Heart left ventricle (tissue), 16 donors: Measurements from ENCODE around the gene MRTFA. TPM values are rescaled to one million over a fixed set of nuclear protein-coding genes. Genes with fewer than 3 reads are reported as not detected.
"Not testable (repeated sequence)": the region's sequence is repeated elsewhere in the genome, so short reads cannot be mapped to it uniquely, and the experiment has no call there.

Experiments
- ATAC-seq, 4 donors: fragments of 200-7000 bp; cut with Tn5 transposase; one replicate each; pipeline ENCODE4 v1.9.1; 2020 to 2022; ENCODE audit warnings: moderate library complexity in 4 of 4, mild to moderate bottlenecking in 3 of 4, moderate number of reproducible peaks in 1 of 4
- DNase-seq, 5 donors: peaks; one replicate each; pipeline ENCODE4 v3.0.0-alpha.2; 2020
- H3K27ac ChIP-seq, 12 donors: fragments of 200-600 bp; sonication (generic) in 4 of 12; one replicate each; pipeline versions ENCODE4 v1.5.0 to v1.8.0; 2016 to 2022; ENCODE audit warnings: mild to moderate bottlenecking in 2 of 12
- H3K27me3 ChIP-seq, 9 donors: fragments of 200-600 bp; sonication (generic) in 2 of 9; one replicate each; pipeline versions ENCODE4 v1.5.1 to v1.8.0; 2016 to 2022; ENCODE audit warnings: mild to moderate bottlenecking in 3 of 9
- H3K36me3 ChIP-seq, 9 donors: fragments of 200-600 bp; sonication (generic) in 2 of 9; one replicate each; pipeline versions ENCODE4 v1.5.0 to v1.8.0; 2018 to 2022; ENCODE audit warnings: mild to moderate bottlenecking in 2 of 9
- H3K4me1 ChIP-seq, 12 donors: fragments of 200-600 bp; sonication (generic) in 4 of 12; one replicate each; pipeline versions ENCODE4 v1.5.0 to v1.8.0; 2016 to 2022; ENCODE audit warnings: mild to moderate bottlenecking in 3 of 12
- H3K4me3 ChIP-seq, 12 donors: fragments of 200-600 bp; sonication (generic) in 4 of 12; one replicate each; pipeline versions ENCODE4 v1.5.0 to v1.8.0; 2017 to 2022; ENCODE audit warnings: mild to moderate bottlenecking in 9 of 12, moderate library complexity in 4 of 12
- H3K9me3 ChIP-seq, 12 donors: fragments of 200-600 bp; sonication (generic) in 4 of 12; one replicate each; pipeline versions ENCODE4 v1.5.0 to v1.8.0; 2016 to 2022; ENCODE audit warnings: mild to moderate bottlenecking in 1 of 12
- CTCF ChIP-seq, 12 donors: fragments of 200-600 bp; sonication (generic) in 4 of 12; IDR thresholded peaks; one replicate each; pipeline versions ENCODE4 v1.5.0 to v1.8.0; 2018 to 2022; ENCODE audit warnings: antibody characterized with exemption in 12 of 12, mild to moderate bottlenecking in 5 of 12
- POLR2A ChIP-seq, 2 donors: fragments of 450-650 bp; IDR thresholded peaks; one replicate each; pipeline ENCODE4 v1.6.1; 2017; ENCODE audit warnings: antibody characterized with exemption in 2 of 2, mild to moderate bottlenecking in 2 of 2, moderate library complexity in 2 of 2
- WGBS, 4 donors: extraction: QIAGEN DNeasy Blood & Tissue Kit in 2 of 4; methylation state at CpG; one replicate each; pipeline versions ENCODE4 v1.1.5 to v1.1.7; 2013 to 2018; 5-methylcytosine and 5-hydroxymethylcytosine counted together
- intact Hi-C, 10 donors: fragments of 100-400 bp; cut with DNase I; formaldehyde crosslinking; loops; one replicate each; pipeline versions ENCODE4 v1.11.1 to v1.14.2; 2022
- polyA plus RNA-seq, 2 donors: library from polyadenylated mRNA; stranded (reverse); fragments of 200-250 nt; gene quantifications; one replicate each; pipeline ENCODE4 v1.2.3, GENCODE V29; 2013
- total RNA-seq, 9 donors: library from RNA; depleted of rRNA in 2 of 9; stranded (reverse); fragments of >200 nt in 2 of 9; fragmentation: NEBNext Ultra II Directional in 3 of 9; extraction: Animal tissue kit (Norgen Biotek cat#: 25700) in 3 of 9; gene quantifications; one replicate each; pipeline versions ENCODE4 v1.1.0 to v1.2.4, GENCODE V29; 2016 to 2023
- donor health status: ischemic (EF 13 %, LVEDD 7.1; RV severe dilation, severe dysfunction).
- donor health status: healthy with polysubstance abuse.
- donor health status: DM: no; HTN: yes; CAD: no.
- donor health status: DM: no; HTN: no; CAD: no.
- donor health status: ischemic (EF 25% LVEDD 6.9; RV normal size, moderate dysfunction).
- donor health status: ischemic (EF 25% LVEDD 5.7; RV mildly dilated, moderate dysfunction).
- donor health status: healthy.
- donor health status: DM: yes; HTN: yes; CAD: no.
- donor health status: ischemic (EF 35%, LVEDD 5.7; RV mildly dilated, moderate dysfunction).
- donor health status: nonischemic (EF 11% LVEDD 7.7; RV severe dilation, severe dysfunction).
- donor health status: DM: yes; HTN: yes; CAD: no.
- donor health status: PGD.
- donor health status: ischemic (EF 29% LVEDD 5.4; RV normal size, mild dysfunction).
- donor health status: nonischemic (EF 23%, LVEDD 6.1; RV moderate dilation, normal function).

Gene MRTFA
- total and polyA plus RNA-seq, 11 donors = 14.0 to 52.6 (median 26.9) TPM

DNA sequence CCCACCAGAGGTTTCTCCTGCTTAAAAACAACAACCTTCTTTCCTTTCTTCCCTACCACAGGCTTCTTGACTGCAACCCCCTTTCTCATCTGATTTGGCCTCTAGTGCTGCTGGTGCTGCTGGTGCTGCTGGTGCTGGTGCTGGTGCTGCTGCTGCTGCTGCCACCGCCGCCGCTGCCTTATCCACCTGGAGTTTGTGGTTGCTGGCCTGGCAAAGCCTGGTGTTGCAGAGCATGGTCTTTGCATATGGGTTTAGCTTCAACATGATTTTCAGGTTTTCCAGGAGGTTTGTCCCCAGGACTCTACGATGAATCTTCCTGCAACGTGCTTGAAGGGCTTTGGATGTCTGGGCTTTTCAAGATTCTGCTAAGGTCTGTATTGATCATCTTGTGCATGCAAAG, 49.7 kb downstream of the MRTFA start:
- DNase-seq (no peak), ATAC-seq (no peak)
- Histone ChIP-seq H3K27me3 (no peaks in the 10 kb centered on the region), H3K4me3 (no peak overlapping the region), H3K4me1 (peaks cover 0 to 11% (median 0%) of the 10 kb centered on the region in 12 donors), H3K27ac (no peak overlapping the region), H3K36me3 (peaks cover 0 to 9% (median 2%) of the 10 kb centered on the region in 9 donors), H3K9me3 (peaks cover 0 to 3% (median 0%) of the 10 kb centered on the region in 12 donors)
- WGBS, 4 donors = 95 to 98% (median 97%) methylated on average over 5 of the region's 5 CpGs
- intact Hi-C loops = no loop called here
- no peak for TF ChIP-seq POLR2A (IDR thresholded peaks at IDR 0.05)

DNA sequence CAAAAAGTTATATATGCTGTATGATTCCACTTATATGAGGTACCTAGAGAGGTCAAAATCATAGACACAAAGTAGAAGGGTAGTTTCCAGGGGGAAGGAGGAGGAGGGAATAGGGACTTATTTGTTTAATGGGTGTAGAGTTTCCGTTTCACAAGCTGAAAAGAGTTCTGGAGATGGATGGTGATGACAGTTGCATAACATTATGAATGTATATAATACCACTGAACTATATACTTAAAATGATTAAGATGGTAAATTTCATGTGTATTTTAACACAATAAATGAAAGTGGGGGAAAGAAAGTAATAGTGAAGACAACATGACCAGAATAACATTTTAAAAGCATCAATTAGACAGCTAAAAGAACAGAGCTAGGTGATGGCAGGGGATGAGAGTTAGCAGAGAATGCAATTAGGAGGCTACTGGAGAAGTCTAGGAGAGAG, 51.2 kb downstream of the MRTFA start:
- Histone ChIP-seq H3K4me3 (no peak overlapping the region), H3K9me3 (peaks cover 0 to 3% (median 0%) of the 10 kb centered on the region in 12 donors), H3K4me1 (peaks cover 0 to 11% (median 0%) of the 10 kb centered on the region in 12 donors), H3K27me3 (no peaks in the 10 kb centered on the region), H3K27ac (no peak overlapping the region), H3K36me3 (peaks cover 0 to 9% (median 0%) of the 10 kb centered on the region in 9 donors)
- no peak for TF ChIP-seq CTCF (IDR thresholded peaks at IDR 0.05)
- no peak for TF ChIP-seq POLR2A (IDR thresholded peaks at IDR 0.05)
- WGBS, 4 donors = 68 to 75% (median 72%) methylated on average over 1 of the region's 1 CpG
- DNase-seq (no peak), ATAC-seq (no peak)
- intact Hi-C loops = no loop called here

GRCh38 chr22:40584766-40585165, 51.8 kb downstream of the MRTFA start:
- H3K4me1 ChIP-seq = peaks cover 0 to 11% (median 0%) of the 10 kb centered on the region in 12 donors
- H3K36me3 ChIP-seq, intact Hi-C loops, H3K4me3 ChIP-seq, ATAC-seq, DNase-seq, H3K9me3 ChIP-seq, H3K27me3 ChIP-seq, H3K27ac ChIP-seq: not testable (repeated sequence)
- 91 to 95% (median 93%) methylated on average over 9 of the region's 9 CpGs for WGBS, 4 donors

DNA sequence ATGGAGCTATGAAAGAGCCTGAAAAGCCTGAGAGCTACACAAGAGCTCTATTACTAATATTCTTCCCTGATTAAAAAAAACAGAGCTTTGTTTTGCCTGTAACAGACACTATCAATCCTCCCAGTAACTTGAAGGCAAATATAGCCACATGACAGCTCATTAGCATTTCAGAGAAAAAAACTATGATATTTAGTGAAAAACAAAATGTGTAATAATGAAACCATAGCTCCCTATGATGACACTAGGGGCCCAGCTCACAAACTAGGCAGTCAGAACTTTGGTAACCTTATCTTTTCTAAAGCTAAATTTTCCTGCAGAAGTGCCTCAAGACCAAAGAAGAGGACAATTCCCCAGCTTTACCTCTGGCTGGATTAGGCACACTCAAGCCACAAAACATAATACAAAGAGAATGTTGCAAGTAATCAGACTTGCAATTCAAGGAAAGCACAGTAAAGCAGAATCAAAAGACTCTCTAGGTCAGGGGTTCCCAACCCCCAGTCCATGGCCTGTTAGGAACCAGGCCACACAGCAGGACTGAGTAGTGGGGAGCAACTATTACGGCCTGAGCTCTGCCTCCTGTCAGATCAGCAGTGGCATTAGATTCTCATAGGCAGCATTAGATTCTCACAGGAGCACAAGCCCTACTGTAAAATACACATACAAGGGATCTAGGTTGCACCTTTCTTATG, 53.3 kb downstream of the MRTFA start:
- Histone ChIP-seq H3K4me3 (no peak overlapping the region), H3K27ac (no peak overlapping the region), H3K9me3 (peaks cover 0 to 3% (median 0%) of the 10 kb centered on the region in 12 donors), H3K27me3 (no peaks in the 10 kb centered on the region), H3K4me1 (peaks cover 0 to 11% (median 0%) of the 10 kb centered on the region in 12 donors), H3K36me3 (peaks cover 0 to 9% (median 0%) of the 10 kb centered on the region in 9 donors)
- DNase-seq (no peak), ATAC-seq (no peak)
- 94 to 100% (median 99%) methylated on average over 1 of the region's 1 CpG for WGBS, 4 donors
- TF ChIP-seq CTCF (IDR thresholded peaks at IDR 0.05) = no peak
- TF ChIP-seq POLR2A (IDR thresholded peaks at IDR 0.05) = no peak
- intact Hi-C loops = no loop called here

DNA sequence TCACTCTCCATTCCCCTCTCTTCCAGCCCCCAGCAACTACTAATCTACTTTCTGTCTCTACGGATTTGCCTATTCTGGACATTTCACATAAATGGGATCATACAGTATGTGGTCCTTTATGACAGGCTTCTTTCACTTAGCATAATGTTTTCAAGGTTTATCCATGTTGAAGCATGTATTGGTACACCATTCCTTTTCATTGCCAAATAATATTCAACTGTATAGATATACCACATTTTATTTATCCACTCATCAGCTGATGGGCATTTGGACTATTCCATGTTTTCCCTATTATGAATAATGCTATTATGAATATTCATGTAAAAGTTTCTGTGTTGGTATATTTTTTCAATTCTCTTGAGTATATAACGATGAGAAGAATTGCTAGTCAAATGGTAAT, 54.5 kb downstream of the MRTFA start:
- Histone ChIP-seq H3K9me3 (peaks cover 0 to 3% (median 0%) of the 10 kb centered on the region in 12 donors), H3K36me3 (peaks cover 0 to 9% (median 0%) of the 10 kb centered on the region in 9 donors), H3K27ac (no peak overlapping the region), H3K27me3 (no peaks in the 10 kb centered on the region), H3K4me1 (peaks cover 0 to 8% (median 0%) of the 10 kb centered on the region in 12 donors), H3K4me3 (no peak overlapping the region)
- ATAC-seq = no peak
- intact Hi-C loops = no loop called here
- no peak for DNase-seq
- WGBS, 4 donors = 96 to 99% (median 97%) methylated on average over 2 of the region's 2 CpGs
- TF ChIP-seq POLR2A (IDR thresholded peaks at IDR 0.05) (no peak), CTCF (IDR thresholded peaks at IDR 0.05) (no peak)
